Left kidney (tissue), 2 donors: ENCODE data around the gene STK11. TPM values are rescaled to one million over a fixed set of nuclear protein-coding genes. Genes with fewer than 3 reads are reported as not detected.

ENCODE experiments used
- DNase-seq: peaks from one replicate; pipeline ENCODE4 v3.0.0-alpha.2; 2013
- polyA plus RNA-seq: library from polyadenylated mRNA; unstranded; fragments of 120-200 nt; gene quantifications from one replicate; pipeline ENCODE4 v1.2.1, GENCODE V29; 2013; ENCODE audit not compliant: insufficient read length

STK11 gene
- polyA plus RNA-seq, 1 donor, result 56.2 TPM

DNA sequence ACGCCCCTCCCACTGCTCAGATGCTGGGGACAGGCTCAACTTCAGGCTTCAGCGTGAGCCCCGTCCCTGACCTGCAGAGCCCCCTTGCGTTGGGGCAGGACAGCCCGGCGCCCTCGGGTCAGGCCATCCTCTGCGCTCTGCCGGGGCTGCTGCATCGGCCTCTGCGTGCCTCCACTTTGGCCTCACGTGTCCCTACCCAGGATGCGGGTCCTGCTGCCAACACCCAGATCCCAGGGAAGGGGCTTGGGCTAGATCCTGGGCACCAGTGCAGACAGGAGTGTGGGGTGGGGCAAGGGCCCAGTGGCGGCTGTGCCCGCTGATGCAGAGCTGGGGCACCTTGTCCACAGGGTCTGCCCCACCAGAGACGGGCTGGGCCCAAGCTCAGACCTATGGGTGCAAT is 19.3 kb downstream of the STK11 start:
- no peak for DNase-seq

DNA sequence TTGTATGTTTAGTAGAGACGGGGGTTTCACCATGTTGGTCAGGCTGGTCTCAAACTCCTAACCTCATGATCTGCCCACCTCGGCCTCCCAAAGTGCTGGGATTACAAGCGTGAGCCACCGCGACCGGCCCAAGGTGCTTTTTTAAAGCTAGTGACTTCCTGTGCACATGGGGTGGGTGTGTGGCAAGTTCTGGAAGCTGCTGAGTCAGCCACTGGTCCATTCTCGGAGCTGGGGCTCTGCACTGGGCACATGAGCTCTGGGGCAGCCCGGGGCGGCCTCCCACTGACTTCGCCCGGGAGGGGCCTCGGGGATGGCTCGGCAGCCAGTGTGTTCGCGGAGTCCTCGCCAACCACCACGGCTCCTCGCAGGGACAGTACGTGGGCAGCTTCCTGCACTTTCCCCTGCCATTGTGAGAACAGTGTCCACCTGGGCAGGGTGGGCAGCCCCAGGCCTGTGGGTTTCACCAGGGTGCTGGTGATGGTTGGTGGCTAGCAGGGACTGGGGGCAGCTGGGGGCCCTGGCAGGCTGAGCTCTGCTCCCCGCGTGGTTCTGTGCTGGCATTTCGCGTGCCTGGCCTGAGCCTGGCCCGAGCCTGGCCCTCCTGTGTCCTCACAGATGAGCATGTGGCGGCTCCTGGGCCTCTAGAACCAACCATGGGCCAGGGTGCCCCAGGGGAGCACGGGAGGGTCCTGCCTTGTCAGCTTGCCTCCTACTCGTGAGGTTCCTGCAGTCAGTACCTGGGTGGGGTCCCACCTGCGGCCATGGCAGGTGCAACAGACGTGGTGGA is 20.1 kb downstream of the STK11 start:
- DNase-seq, result no peak

DNA sequence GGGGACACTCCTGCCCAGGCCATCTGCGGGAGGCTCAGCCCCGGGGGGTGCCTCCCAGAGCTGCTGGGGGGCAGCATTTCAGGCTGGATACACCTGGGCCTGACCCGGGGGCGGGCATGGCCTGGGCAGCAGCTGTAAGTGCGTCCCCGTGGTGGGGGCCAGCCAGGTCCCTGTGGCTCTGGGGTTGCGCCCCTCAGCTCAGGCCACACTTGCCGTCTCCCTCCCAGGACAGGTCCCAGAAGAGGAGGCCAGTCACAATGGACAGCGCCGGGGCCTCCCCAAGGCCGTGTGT is 20.6 kb downstream of the STK11 start:
- no peak for DNase-seq

GRCh38 chr19:1226522-1227303 is 21.1 kb downstream of the STK11 start:
- no peak for DNase-seq

- DNase-seq, result no peak
These were observed 21.9 kb downstream of the STK11 start for GRCh38 chr19:1227304-1228054.

GRCh38 chr19:1228161-1228957 is 22.8 kb downstream of the STK11 start:
- no peak for DNase-seq

GRCh38 chr19:1229056-1229923 is 23.7 kb downstream of the STK11 start:
- no peak for DNase-seq

- no peak for DNase-seq
These were observed 24.6 kb downstream of the STK11 start for GRCh38 chr19:1229924-1230782.

- no peak for DNase-seq
These were observed 25.4 kb downstream of the STK11 start for GRCh38 chr19:1230783-1231489.

GRCh38 chr19:1231729-1232637 is 26.4 kb downstream of the STK11 start:
- no peak for DNase-seq

DNA sequence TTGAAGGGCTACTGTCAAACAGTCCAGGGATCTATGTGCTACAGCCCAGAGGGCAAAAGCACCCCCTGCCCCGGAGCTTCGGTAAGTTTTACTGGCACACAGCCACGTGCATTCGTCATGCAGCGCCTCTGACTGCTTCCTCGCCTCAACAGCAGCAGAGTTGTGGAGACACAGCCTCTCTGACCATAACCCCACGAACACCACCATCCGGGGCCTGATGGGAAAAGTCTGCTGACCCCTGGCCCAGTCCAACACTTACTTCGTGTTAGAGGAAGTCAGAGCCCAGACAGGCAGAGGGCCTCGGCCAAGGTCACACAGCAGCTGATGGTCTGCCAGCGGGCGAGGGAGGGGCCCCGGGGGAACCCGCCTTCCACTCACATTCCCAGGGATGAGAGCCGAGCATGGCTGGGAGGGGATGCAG is 27.1 kb downstream of the STK11 start:
- no peak for DNase-seq

- DNase-seq, result no peak
These were observed 27.6 kb downstream of the STK11 start for GRCh38 chr19:1233115-1233667.

DNA sequence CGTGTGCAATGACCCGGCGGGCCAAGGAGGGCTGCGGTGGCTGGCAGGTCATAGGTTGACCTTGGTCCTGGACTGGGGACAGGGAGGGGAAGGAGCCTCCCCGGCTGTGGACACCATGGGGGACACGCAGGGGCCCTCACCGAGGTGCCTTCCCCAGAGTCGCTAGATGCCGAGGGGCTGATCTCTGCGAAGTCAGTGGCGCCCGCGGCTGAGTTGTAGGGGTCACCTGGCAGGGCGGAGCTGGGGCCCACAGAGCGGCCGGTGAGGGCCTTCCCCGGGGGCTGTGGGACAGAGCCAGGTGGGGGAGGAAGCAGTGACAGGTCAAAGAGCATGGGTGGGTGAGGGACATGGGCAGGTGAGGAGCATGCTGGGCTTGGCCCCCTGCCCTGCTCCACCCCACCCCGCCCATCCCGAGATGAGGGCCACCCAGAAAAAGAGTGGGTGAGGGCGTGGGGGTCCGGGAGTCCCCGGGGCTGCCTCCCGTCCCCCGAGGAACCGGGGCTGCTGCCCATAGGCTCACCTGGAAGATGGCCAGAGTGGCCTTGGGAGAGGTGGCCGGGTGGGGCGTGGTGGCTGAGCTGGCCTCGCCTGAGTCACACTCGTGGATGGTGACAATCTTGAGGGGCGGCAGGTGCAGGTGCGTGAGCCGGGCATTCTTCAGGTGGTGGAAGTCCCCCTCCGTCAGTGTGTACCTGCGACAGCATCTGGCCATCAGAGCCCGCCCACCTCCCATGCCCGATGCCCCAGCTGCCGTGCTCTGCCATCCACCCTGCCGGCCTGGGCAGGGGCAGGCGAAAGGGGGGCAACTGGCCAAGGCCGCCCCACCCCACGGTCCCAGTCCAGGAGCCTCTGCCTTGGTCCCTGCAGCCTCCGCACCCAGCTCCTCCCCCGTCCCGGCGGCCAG is 28.7 kb downstream of the STK11 start:
- DNase-seq, result no peak

- DNase-seq, result no peak
These were observed 29.4 kb downstream of the STK11 start for GRCh38 chr19:1234955-1235380.

- DNase-seq, result no peak
These were observed 30.3 kb downstream of the STK11 start for GRCh38 chr19:1235625-1236538.

GRCh38 chr19:1236576-1236975 is 31.0 kb downstream of the STK11 start:
- DNase-seq, result no peak
